ENCODE results near the gene CLCNKB.
"Not testable (repeated sequence)": the region's sequence is repeated elsewhere in the genome, so short reads cannot be mapped to it uniquely, and the experiment has no call there.

The CLCNKB gene

GRCh38 chr1:16033103-16033632 lies 10.4 kb upstream of the CLCNKB start:
- not testable (repeated sequence) for DNase-seq (ENCODE audit: low spot score)

GRCh38 chr1:16036461-16036860 lies 7.1 kb upstream of the CLCNKB start:
- not testable (repeated sequence) for DNase-seq (ENCODE audit: low spot score)

- no peak for DNase-seq (ENCODE audit: low spot score)
These were observed 5.0 kb upstream of the CLCNKB start for GRCh38 chr1:16038620-16038912.

GRCh38 chr1:16039871-16040270 lies 3.7 kb upstream of the CLCNKB start:
- DNase-seq (ENCODE audit: low spot score): not testable (repeated sequence)

GRCh38 chr1:16041200-16041599 lies 2.4 kb upstream of the CLCNKB start:
- no peak for DNase-seq (ENCODE audit: low spot score)

GRCh38 chr1:16042096-16042495 lies 1.5 kb upstream of the CLCNKB start:
- DNase-seq (ENCODE audit: low spot score): no peak

GRCh38 chr1:16042654-16043053 lies 928 bp upstream of the CLCNKB start:
- not testable (repeated sequence) for DNase-seq (ENCODE audit: low spot score)

- no peak for DNase-seq (ENCODE audit: low spot score)
These were observed 368 bp downstream of the CLCNKB start for GRCh38 chr1:16043950-16044349.

GRCh38 chr1:16046842-16047241 lies 3.3 kb downstream of the CLCNKB start:
- no peak for DNase-seq (ENCODE audit: low spot score)

GRCh38 chr1:16047791-16048475 lies 4.4 kb downstream of the CLCNKB start:
- no peak for DNase-seq (ENCODE audit: low spot score)

- DNase-seq (ENCODE audit: low spot score): peak; percentile 22
These were observed 5.1 kb downstream of the CLCNKB start for GRCh38 chr1:16048573-16049189.

GRCh38 chr1:16050328-16050727 lies 6.7 kb downstream of the CLCNKB start:
- no peak for DNase-seq (ENCODE audit: low spot score)

- DNase-seq (ENCODE audit: low spot score): no peak
These were observed 7.5 kb downstream of the CLCNKB start for GRCh38 chr1:16051039-16051438.

GRCh38 chr1:16051949-16052348 lies 8.4 kb downstream of the CLCNKB start:
- DNase-seq (ENCODE audit: low spot score): not testable (repeated sequence)

GRCh38 chr1:16053781-16054502 lies 10.4 kb downstream of the CLCNKB start:
- DNase-seq (ENCODE audit: low spot score): no peak

GRCh38 chr1:16054598-16055540 lies 11.3 kb downstream of the CLCNKB start:
- no peak for DNase-seq (ENCODE audit: low spot score)

GRCh38 chr1:16055613-16056520 lies 12.3 kb downstream of the CLCNKB start:
- DNase-seq (ENCODE audit: low spot score): peak; percentile 82

- DNase-seq (ENCODE audit: low spot score): not testable (repeated sequence)
These were observed 12.9 kb downstream of the CLCNKB start for GRCh38 chr1:16056521-16056912.

GRCh38 chr1:16057314-16057915 lies 13.8 kb downstream of the CLCNKB start:
- not testable (repeated sequence) for DNase-seq (ENCODE audit: low spot score)

GRCh38 chr1:16058394-16059120 lies 15.0 kb downstream of the CLCNKB start:
- DNase-seq (ENCODE audit: low spot score): not testable (repeated sequence)

Data from CD4-positive, alpha-beta T cell treated with Interleukin-15 for 4 hours (primary cell).